Fibroblast of the aortic adventitia (primary cell): ENCODE results near the gene ABCG4. TPM values are rescaled to one million over a fixed set of nuclear protein-coding genes. Genes with fewer than 3 reads are reported as not detected.

Experiments used
- DNase-seq: peaks from one replicate; pipeline ENCODE4 v3.0.0-alpha.2; 2010; ENCODE audit warnings: low read depth
- H3K4me3 ChIP-seq: 2 replicates; pipeline ENCODE4 v1.5.1; 2011; ENCODE audit warnings: low read depth, mild to moderate bottlenecking, control low read depth, low read length, moderate library complexity
- total RNA-seq: library from RNA; depleted of rRNA; stranded (reverse); fragments of >200 nt; gene quantifications from 2 replicates; pipeline ENCODE4 v1.2.3, GENCODE V29; 2012; ENCODE audit warnings: low replicate concordance
- TF ChIP-seq, protein P1 (sequence below): IDR thresholded peaks from 2 replicates; pipeline ENCODE4 v1.5.1; 2011; ENCODE audit warnings: mild to moderate bottlenecking, low read length, control low read depth, inconsistent platforms; ENCODE audit not compliant: insufficient read depth

The ABCG4 gene
- total RNA-seq, 1 donor: not detected

GRCh38 chr11:119144825-119145486 is 3.9 kb upstream of the ABCG4 start:
- H3K4me3 ChIP-seq: no peak overlapping the region
- TF ChIP-seq, protein P1, sequence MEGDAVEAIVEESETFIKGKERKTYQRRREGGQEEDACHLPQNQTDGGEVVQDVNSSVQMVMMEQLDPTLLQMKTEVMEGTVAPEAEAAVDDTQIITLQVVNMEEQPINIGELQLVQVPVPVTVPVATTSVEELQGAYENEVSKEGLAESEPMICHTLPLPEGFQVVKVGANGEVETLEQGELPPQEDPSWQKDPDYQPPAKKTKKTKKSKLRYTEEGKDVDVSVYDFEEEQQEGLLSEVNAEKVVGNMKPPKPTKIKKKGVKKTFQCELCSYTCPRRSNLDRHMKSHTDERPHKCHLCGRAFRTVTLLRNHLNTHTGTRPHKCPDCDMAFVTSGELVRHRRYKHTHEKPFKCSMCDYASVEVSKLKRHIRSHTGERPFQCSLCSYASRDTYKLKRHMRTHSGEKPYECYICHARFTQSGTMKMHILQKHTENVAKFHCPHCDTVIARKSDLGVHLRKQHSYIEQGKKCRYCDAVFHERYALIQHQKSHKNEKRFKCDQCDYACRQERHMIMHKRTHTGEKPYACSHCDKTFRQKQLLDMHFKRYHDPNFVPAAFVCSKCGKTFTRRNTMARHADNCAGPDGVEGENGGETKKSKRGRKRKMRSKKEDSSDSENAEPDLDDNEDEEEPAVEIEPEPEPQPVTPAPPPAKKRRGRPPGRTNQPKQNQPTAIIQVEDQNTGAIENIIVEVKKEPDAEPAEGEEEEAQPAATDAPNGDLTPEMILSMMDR: peak; percentile 78
- DNase-seq: peak; percentile 67

GRCh38 chr11:119145551-119145950 is 3.3 kb upstream of the ABCG4 start:
- H3K4me3 ChIP-seq: no peak overlapping the region
- peak; percentile 53 for DNase-seq
- TF ChIP-seq, protein P1: no peak

DNA sequence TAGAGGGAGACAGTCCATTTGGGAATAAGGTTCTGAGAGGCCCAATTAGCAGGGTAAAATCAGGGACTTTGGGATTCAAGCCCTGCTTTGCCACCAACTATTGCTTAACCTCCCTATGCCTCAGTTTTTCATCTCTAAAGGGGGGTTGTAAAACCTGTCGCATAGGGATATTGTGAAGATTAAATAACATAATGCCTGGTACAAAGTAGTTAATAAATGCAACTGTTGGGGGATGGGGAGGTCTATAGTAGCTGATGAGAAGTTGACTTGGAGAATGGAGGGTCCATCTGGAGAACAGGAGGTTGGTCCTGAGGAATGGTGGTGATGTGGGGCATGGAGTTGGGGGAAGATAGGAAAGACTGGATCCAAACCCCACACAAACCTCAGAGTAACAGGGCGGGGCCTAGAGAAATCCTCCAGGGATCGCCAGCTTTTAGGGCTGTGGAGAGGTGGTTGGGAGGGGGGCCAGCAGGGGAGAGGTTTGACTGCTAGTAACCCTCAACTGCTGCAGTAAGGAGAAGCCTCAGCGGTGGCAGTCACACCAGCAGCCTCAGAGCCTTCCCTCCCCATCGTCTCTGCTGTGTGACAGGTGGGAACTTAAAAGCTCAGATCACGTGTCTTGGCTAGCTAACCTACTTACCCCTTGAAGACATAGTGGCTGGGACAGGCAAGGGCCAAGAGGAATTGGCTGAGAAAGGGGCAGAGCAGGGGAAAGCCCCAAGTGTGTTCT is 1.1 kb upstream of the ABCG4 start:
- DNase-seq: no peak
- TF ChIP-seq, protein P1: no peak
- H3K4me3 ChIP-seq: no peak overlapping the region

GRCh38 chr11:119148720-119149017 is 183 bp upstream of the ABCG4 start:
- TF ChIP-seq, protein P1: no peak
- DNase-seq: no peak
- peak overlapping the region; percentile 68 for H3K4me3 ChIP-seq

- H3K4me3 ChIP-seq: no peak overlapping the region
- TF ChIP-seq, protein P1: no peak
- DNase-seq: no peak
These were observed 979 bp downstream of the ABCG4 start for GRCh38 chr11:119149786-119150275.

DNA sequence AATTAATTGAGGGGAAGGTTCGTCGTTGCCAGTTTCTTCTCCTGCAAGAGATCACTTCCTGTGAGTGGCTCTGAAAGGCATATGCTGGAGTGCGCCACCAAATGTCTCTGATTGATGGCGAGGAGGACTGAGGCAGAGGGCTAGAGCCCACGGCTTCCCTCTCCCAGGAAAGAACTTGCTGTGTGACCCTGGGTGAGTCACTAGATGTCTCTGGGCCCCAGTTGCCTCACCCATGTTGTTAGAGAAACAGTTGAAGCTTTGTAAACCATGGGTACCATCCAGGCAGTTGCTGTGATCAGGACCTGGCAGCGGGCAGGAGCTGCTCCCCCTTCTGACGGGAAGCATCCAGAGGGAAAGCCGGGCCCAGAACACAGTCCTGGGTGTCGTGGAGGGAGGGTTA is 3.2 kb downstream of the ABCG4 start:
- H3K4me3 ChIP-seq: no peak overlapping the region
- TF ChIP-seq, protein P1: no peak
- no peak for DNase-seq
